Activated T-cell treated with anti-CD3 and anti-CD28 coated beads for 4 hours (primary cell): ENCODE data around the gene SMIM10L2A.
"Not testable (repeated sequence)": the region's sequence is repeated elsewhere in the genome, so short reads cannot be mapped to it uniquely, and the experiment has no call there.

Experiments
- DNase-seq: peaks from one replicate; pipeline ENCODE4 v3.0.0-alpha.2; 2020

The SMIM10L2A gene

GRCh38 chrX:135421932-135422809, at the start of gene SMIM10L2A:
Gene SMIM10L2A (plus strand): TSS chrX:135421944. CDS start chrX:135422132, 188 bp downstream.
- DNase-seq, result no peak

DNA sequence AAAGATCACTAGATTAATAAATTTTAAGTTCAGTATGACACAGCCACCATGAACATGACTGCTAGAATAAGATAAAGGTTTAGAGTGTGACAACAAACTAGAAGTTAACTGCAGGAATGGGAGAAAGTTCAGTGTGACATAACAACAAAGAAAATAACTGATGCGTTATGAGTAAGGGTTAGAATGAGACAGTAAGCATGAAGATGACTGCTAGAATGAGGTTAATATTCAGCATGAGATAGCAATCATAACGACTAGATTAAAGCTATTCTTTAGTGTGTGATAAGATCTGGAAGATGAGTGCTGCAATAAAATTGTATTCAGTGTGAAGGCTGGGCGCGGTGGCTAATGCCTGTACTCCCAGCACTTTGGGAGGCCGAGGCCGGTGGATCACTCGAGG, 48.4 kb upstream of the SMIM10L2A start:
- DNase-seq, result no peak

GRCh38 chrX:135382260-135382659, 39.5 kb upstream of the SMIM10L2A start:
- DNase-seq, result no peak

DNA sequence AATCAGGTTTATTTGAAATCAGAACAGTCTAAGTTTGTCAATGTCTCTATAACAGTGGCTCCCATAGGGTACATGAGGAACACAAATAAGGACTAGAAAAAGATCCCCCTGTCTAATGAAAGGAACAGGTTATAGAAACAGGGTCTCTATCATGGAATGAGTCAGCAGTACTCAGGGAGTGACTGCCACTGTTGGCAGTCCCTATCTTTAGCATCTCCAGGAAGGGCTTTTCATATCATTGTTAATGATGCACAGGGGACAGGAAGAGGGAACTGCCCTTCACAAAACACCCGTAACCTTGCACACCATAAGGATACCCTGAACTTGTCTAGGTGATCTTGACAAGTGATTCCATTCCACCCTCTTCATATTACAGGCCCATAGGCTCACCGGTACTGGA, 38.5 kb upstream of the SMIM10L2A start:
- DNase-seq, result no peak

DNA sequence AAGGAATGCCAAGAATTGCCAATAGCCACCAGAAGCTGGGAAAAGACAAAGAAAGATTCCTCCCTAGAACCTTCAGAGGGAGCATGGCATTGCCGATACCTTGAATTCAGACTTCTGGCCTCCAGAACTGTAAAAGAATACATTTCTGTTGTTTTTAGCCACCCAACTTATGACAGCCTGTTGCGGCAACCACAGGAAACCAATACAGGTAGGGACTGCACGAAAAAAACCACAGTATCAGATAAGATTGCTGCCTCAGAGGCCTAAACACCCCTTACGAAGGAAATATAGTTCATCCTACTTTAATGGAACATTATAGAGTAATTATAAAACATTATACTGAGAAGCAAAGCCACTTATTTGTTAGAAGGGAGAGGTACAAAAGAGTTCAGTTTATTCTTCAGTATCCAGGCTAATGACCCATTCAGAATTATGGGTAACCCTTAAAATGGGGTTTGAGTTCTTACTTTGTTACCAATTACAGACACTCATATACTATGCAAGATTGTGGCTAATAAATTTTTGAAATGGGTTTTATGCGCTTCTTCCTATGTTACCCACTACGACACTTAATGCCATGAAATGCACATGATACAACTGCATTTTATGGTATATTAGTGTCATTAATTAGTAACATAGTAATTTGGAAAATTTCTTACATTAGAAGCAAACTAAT, 37.4 kb upstream of the SMIM10L2A start:
- peak; percentile 4 for DNase-seq

GRCh38 chrX:135388841-135389240, 32.9 kb upstream of the SMIM10L2A start:
- no peak for DNase-seq

DNA sequence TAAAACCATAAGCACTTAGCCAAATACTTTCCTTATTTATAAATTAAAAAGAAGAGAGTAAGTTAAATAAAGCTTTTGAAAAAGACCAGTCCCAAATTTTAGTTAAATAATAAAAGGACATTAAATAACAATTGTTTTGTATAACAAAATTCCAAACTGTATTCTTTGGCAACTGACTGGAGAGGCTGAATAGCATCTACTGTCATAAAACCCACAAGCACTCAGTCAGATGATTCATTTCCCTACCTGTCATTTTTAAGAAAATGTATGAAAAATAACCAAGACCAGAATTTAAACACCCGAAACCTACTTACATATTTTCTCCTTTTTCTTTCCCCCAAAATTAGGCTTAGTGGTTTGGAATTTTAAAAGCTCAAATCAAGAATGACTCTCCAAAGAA, 32.5 kb upstream of the SMIM10L2A start:
- DNase-seq, result no peak

DNA sequence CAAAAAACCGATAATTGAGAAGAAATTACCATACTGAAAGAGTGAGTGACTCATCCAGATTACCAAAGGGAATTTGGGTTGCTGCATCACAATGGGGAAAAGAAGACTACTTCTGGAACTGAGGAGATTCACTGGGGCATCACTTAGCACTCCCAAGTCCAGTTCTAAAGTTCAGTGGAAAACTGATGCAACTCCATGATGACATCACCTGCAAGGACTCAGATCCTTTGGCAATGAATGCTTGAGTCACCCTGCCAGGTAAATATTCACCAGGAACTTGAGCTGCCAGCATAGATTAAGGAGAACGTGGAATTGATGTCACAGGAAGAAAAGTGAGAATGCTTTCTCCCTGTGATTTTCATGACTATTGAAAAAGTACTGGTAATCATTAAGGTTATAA, 32.0 kb upstream of the SMIM10L2A start:
- no peak for DNase-seq

- no peak for DNase-seq
These were observed 30.0 kb upstream of the SMIM10L2A start for GRCh38 chrX:135391734-135392133.

DNA sequence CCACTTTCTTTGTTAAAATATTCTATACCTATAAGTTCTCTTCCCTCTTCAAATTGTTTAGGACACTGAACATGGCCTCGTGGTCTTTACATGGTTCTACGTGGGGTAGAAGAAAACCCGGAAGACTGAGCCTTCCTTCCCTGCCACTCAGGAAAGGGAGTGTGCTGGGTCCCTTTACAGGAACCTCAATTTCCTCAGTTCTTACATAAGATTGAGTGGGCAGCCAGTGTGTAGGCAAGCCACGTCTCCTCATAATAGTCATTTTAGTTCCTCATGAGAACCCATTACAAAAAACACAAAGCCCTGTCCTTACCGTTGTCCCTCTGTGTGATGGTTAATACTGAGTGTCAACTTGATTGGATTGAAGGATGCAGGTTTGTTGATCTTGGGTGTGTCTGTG, 28.7 kb upstream of the SMIM10L2A start:
- DNase-seq, result no peak

DNA sequence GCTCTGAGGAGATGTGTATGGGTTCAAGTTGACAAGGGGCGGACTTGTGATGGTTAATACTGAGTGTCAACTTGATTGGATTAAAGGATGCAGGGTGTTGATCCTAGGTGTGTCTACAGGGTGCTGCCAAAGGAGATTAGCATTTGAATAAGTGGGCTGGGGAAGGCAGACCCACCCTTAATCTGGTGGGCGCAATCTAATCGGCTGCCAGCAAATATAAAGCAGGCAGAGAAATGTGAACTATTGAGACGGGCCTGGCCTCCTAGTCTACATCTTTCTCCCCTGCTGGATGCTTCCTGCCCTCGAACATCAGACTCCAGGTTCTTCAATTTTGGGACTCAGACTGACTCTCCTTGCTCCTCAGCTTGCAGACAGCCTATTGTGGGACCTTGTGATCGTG, 26.7 kb upstream of the SMIM10L2A start:
- DNase-seq, result no peak

DNA sequence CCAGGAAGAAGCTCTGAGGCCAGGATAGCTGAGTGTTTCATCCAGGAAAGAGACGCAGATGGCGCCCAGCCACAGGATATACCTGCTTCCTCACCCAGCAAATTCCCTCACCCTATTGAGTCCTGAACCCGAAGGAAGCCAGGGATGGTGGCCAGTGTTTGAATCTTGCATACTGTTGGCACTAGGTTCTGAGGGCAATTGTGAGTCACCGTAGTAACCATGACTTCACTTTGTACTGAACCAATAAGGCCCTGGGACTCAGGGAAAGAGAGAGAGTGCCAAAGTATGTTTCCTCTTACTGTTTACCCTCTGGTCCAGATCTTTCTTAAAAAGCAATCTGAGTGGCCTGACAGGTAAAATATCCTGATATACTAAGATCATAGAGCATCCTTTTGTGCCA, 25.6 kb upstream of the SMIM10L2A start:
- no peak for DNase-seq

GRCh38 chrX:135396566-135396965, 25.2 kb upstream of the SMIM10L2A start:
- no peak for DNase-seq

DNA sequence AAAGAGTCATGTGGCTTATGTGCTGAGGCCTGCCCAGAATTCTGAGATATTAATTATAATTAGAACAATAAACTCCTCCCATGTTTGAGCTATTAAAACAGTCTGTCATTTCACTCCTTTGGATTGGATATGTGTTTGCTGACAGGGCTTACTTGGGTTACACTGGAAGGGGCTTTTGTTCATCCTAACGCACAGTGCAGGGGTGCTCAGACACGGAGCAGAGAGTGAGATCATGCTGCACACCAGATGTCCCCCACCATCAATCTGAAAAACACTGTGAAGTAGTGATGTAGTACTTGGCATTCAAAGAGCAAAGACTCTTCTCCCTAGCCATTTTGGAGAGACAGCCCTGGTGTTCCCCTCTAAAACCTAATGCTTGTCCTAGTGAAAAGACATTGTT, 24.1 kb upstream of the SMIM10L2A start:
- no peak for DNase-seq

GRCh38 chrX:135403374-135403773, 18.4 kb upstream of the SMIM10L2A start:
- DNase-seq, result no peak

DNA sequence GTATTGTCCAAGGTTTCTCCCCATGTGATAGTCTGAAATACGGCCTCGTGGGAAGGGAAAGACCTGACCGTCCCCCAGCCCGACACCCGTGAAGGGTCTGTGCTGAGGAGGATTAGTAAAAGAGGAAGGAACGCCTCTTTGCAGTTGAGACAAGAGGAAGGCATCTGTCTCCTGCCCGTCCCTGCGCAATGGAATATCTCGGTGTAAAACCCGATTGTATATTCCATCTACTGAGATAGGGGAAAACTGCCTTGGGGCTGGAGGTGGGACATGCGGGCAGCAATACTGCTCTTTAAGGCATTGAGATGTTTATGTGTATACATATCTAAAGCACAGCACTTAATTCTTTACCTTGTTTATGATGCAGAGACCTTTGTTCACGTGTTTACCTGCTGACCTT, 15.3 kb upstream of the SMIM10L2A start:
- DNase-seq, result not testable (repeated sequence)

DNA sequence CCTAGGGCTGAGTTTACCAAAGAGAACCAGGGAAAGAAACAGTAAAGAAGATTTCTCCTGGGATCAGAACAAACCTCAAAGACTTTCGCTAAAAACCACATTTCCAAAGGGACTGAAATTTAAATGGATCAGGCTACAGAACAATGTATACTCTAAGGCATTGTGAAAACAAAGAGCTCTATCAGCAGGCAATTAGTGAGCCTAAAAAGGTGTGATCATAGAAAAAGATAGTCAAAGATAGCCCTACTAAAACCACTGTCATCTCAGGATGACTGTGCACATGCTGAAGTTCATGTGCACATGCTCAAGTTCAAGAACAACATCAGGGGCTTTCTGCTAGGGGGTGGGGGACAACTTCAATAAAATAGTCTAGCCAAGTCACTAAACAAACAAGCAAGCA, 12.9 kb upstream of the SMIM10L2A start:
- no peak for DNase-seq

DNA sequence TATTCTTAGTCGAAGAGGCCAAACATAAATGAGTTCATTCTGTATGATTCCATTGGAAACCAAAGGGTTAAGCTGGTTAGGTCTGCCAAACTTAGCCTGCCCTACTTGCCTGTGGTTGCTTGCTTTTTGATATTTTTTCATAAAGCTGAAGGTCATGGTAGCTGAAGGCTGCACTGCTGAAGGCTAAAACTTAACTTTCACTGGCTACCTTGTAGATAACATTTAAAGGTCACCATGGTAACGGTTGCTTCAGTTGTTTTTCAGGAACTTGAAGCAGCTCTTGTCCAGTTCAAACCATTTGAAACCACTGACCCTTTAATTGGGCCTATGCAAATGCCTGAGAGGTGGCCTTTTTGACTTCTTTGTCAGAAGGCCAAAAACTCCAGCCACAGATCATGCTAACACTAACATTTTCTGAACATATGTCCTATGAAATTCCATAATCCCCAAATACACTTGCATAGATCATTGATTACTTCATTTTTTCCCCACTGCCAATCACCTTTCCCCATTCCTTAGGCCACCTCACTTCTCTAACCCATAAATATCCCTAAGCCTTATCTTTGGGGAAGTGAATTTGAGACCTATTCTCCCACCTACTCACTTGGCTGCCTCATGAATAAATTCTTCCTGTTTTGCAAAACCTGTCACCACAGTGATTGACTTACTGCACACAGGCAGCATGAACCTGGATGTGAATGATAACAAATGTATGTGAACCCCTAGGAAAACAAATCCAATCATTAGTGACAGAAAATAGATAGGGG, 10.7 kb upstream of the SMIM10L2A start:
- DNase-seq, result no peak

DNA sequence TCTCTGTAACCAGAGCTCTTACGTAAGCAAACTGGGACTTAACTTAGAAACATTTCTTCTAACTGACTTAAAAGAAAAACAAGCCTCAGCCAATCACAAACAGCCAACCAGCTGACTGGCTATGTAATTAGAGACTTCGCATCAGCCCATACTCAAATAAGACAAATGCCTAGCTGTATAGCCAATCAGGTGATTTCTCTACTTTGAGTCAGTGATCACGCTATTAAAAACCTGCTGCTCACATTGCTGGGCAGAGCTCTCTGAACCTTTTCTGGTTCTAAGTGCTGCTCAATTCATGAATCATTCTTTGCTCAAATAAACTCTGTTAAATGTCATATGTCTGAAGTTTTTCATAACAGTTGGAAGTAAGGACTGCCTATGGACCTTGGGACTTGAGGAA, 9.9 kb upstream of the SMIM10L2A start:
- no peak for DNase-seq

DNA sequence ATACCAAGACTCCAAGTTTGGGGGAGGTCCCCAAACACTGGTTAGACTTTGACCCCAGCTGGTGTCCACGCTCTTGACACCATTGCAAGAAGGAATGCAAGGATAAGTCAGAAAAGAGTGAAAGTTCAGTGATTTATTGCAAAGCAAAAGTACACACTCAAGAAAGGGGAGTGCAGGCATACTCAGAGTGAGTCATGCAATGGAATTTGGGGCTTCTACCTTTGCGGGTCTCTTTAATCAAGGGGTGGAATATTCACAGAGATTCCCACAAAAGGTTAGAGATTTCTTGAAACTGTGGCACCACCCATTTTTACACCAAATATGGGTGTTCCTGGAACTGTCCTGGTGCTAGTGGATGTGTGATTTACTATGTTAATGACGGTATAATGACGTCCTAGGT, 5.2 kb upstream of the SMIM10L2A start:
- no peak for DNase-seq

- no peak for DNase-seq
These were observed 913 bp upstream of the SMIM10L2A start for GRCh38 chrX:135420831-135421230.

DNA sequence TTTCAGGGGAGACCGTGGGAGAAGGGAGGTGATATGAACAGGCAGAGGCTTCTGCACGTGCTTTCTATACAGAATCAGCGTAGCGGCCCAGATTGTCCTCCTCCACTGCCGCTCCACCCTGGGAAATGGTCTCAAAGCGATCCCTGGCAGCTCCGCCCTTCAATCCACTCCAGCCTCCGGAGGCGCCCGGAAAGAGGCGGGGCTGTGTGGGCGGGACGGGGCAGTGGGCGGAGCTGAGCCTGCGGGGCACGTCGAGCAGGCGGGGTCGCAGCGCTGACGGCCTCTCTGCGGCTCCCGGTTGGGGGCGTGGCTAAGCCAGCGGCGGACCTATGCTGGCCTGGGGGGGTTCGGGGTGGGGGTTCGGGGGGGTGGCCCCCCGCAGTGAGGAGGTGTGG, 210 bp upstream of the SMIM10L2A start:
- DNase-seq, result peak; percentile 81

GRCh38 chrX:135422810-135423168, 1.0 kb downstream of the SMIM10L2A start:
- DNase-seq, result not testable (repeated sequence)
